Smooth muscle cell of the brain vasculature (primary cell): Measurements from ENCODE around the gene BAHCC1.

ENCODE experiments used
- DNase-seq: peaks from one replicate; pipeline ENCODE4 v3.0.0-alpha.2; 2012; ENCODE audit warnings: low read depth, low spot score

BAHCC1 gene

DNA sequence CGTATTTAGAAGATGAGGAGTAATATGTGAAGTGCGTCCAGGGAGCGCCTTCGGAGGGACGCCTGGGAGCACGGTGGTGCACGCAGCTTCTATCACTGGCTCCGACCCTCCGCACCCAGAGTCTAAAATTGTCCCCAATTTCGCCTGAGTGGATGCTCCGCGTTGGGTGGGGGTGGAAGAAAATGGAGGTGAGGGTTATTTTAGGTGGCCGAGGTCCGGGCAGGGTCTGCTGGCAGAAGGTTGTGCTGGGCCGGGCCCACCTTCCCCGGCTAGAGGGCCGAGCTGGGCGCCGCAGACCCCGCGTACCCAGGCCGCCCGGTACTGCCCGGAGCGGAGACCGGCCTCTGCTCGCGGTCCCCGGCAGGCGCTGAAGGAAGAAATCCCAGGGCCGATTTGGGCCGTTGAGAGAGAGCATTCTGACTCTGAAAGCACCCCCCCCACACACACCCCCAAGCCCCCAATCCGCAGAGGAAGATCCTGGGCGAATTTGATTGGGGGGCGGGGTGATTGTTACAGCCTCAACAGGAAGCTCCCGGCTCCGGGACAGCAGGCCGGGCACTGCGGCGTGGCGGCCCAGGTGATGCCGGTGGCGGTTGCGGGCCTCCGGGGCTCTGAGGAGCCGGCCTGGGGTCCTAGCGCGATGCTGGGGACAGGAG is 3.0 kb downstream of the BAHCC1 start:
- DNase-seq = no peak

DNA sequence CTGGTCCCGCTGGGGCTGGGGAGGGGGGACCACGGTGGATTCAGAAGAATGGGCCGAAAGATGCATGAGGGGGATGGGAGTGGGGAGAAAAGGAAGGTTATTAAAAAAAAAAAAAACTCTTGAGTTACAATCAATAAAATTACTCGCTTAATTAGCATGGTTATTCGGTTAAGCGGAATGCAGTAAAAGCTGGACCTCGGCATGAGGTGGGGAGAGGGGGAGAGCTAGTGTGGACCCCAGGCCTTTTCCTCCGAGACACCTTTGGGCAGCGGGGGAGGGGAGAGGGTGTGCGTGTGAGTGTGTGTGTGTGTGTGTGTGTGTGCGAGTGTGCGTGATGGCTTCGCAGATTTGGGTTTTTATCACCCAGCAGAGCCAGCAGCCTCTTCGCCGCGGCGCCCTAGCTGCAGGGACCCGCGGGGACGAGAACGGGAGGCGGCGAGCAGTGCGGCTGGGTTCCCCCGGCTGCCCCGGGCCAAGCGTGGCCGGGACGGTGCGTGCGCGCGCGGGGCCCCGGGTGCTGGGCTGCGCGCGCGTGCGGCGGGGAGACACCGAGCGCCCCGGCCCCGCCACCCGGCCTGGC is 3.7 kb downstream of the BAHCC1 start:
- DNase-seq = no peak

DNA sequence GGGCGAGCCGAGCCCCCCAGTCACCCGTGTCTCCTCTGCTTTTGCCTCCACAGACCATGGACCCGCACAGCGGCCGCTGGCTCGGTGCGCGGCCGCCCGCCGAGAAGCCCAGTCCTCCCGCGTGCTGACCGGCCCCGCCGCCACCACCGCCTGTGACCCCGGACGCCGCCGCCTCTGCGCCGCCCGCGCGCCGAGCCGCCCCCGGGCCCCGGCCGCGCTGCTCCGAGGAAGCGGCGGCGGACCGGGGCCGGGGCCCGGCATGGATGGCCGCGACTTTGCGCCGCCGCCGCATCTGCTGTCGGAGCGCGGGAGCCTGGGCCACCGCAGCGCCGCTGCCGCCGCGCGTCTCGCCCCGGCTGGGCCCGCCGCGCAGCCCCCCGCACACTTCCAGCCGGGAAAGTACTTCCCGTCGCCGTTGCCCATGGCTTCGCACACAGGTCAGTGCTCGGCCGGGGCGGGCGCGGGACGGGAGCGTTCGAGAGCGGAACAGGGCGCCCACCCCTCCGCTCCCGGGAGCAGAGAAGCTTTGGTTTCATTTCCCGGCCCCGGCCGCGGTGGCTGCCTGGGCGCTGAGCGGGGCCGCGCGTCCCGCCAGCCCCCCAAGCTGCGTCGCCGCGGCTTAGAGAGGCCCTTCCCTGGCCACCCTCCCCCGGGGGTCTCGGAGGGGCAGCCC is 4.4 kb downstream of the BAHCC1 start:
- DNase-seq = no peak

DNA sequence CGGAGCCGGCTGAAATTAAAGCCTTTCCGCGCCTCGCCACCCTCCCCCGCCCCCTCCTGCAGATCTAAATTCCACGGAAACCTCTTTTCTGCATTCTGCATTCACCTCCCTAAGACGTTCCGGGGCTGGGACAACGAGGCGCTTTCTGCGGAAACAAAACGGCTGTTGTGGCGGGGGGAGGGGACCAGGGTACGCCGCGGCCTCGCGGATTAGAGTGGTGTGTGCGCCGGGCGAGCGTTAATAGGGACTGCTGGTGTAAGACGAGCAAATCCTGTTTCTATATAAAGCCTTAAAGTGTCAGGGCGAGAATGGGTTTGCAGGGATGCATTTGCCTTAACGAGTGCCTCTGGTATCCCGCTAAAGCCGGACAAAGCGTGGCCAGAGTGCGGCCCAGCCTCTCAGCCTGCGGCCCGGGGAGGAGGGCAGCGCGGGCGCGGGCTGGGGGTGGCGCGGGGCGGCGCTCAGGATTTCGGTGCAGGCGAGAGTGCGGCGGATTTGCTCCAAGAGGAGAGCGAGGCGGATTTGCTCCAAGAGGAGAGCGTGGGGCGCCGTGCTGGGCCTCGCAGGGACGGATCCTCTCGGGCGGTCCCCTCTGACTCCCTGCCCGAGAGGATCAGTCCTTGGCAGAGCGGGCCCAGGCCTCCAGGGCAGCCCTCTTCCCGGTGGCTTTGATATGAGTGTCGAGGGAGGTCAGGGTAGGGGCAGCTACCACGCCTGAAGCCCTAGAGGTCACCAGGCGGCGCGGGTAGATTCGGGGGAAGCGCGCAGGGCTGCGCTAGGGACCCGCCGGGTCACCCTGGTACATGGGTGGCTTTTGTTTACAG is 5.1 kb downstream of the BAHCC1 start:
- DNase-seq = no peak

DNA sequence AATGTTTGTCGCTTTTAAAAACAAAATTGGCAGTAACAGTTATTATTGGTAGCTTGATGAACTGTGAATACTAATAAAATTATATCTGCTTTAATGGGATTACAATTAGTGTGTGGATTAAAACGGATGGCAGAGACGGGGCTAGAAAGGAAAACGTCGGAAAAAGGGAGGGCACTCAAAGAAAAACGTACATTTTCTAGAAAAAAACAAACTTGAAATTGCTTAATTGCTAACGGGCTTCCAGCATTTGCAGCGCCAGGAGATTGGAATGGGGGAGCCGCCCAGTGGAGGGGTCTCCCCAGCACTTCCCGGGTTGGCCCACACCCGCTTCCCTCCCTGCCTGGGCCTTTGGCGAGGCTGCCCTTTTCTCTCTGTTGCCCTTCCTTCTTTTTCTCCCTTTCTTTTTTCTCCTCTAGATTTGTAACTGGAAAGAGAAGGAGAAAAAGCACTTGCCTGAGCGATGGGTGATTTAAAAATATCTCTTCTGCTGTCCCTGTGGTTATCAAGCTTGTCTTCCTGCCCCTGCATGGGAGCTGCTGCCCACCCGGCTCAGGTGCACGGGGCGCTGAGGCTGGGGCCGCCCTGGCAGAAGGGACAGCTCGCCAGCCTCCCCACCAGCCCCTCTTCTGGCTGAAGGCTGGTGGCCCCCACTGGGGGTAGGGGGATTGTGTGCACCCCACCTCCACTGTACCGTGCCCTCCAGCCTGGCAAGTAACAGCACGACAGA is 5.9 kb downstream of the BAHCC1 start:
- no peak for DNase-seq

DNA sequence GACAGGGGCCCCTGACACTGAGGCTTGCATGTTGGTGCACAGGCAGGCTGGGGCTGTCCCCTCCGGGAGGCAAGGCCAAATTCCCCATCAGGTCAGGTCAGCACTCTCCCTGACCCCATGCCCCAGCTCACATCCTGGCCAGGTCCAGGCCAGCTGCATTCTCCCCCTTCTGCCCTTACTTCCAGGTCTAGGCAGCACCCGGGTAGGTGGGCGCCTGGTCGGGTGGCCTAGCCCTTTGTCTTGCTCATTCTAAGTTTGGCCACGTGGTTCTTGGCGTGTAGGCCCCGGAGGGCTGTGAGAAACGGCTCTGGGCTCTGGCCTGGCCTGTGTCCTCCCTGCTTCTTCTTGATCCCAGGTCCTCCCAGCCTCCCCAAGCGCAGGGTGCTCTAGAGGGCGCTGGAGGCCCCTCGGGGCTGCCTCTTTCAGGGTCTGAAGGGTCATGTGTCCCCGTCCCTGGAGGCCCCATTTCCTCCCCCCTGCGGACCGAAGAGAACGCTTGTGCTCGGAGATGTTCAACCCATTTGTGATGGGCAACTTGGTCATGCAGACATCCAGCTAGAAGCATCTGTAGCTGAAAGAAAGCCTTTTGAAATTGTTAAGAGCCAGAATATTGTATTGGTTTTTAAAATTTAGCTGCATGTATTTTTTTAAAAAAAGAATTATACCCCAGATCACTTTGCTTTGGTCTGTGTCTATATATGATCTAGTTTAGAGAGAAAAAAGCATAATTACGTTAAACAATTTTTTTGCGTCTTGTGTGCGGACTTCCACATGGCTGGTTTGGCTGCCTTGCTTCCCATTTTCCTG is 6.7 kb downstream of the BAHCC1 start:
- no peak for DNase-seq

DNA sequence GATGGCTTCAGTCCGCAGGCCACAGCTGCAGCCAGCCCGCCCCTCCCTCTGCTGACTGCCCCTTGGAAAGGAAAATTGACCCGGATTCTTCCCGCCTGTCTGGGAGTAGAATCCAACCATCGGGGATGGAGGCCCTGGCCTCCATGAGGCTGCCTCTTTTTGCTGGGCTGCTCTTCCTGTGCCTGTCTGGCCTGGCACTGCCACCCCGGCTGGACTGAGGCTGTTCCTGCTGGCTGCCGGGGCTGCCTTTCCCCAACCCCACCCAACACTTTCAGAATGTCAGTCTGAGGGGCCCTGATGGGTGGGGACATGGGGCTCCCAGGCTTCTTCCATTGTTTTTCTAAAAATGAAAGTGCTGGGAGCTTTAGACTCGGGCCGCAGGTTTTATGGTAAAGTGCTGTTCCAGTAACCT is 7.3 kb downstream of the BAHCC1 start:
- DNase-seq = no peak

DNA sequence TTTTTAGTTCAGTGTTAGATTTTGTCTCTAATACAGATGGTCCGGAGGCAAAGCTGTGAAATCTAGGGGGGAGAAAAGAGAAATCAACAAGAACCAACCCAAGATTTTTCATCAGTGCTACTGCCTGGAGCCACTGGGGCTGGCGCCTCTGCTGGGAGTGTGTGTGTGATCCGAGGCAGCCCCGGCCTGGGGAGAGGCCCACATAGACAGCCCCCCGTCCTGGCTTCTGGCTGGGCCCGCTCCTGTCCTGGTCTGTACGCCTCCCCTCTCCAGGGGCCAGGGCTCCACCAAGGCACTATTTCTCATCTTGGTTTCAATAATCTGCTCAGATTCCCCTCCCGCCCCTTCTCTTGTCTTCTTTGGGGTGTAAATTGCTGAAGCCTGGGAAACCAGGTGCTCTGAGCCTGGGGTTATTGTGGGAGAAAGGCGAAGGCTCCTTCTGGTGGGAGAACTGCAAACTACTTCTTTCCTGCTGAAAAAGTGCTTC is 7.8 kb downstream of the BAHCC1 start:
- no peak for DNase-seq

DNA sequence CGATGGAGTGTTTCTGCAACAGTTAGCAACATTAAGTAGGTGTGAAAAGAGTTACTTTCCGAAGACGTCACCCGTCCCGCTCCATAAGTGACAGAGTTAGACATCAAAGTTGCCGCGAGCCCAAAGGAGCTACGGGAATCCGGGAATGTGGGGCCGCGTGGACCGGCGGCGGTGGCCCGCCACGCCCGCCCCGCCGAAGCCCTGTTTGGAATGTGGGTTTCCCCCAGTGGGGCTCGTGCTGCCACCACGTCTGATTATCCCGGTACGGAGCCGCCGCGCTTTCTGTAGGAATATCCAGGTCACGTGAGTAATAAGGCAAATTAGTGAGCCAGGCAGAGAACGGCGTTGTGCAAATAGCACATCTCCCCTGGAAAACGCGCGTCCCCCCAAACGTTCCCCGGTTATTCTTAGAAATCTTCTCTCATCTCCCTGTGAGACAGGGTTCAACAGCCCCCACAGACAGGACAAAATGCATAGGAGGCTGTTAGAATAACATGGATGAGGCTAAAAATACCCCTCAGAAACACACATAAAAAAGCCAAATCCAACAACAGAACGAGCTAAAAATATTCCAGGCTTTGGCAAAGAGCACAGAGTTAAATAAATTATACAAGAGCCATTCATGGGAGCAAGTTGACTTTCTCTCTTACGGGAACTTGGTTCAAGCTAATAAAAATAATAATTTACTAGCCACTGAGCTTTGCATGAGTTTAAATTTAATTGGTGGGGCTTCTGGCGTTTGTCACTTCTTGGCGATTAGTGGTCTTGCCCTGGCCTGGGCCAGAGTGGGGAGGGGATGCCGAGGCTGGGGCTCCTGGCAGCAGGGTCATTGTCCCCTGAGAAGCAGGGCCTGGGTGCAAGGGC is 8.6 kb downstream of the BAHCC1 start:
- DNase-seq = no peak

DNA sequence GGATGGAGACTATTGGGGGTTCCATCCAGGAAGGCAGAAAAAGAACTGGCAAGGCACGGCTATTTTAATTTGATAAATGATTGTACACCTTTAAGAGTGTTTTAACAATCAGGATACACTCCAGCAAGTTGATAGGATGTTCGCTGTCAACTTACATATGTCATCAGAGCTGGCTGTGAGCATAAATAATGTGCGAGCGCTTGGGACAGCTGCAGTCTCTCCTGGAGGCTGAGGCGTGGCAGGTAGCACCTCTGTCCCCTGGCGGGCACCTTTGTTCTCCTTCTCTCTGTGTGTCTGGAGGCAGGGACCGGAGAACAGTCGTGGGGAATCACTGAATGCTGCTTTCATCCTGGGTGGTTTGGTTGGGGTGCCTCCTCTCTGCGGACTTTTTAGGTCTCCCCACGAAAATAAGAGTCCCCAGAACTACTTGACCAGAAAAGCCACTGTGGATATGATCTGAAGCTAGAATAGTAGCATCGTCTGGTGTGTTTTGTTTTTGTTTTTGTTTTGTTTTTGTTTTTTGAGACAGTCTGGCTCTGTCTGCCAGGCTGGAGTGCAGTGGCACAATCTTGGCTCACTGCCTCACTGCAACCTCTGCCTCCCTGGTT is 9.4 kb downstream of the BAHCC1 start:
- DNase-seq = no peak

DNA sequence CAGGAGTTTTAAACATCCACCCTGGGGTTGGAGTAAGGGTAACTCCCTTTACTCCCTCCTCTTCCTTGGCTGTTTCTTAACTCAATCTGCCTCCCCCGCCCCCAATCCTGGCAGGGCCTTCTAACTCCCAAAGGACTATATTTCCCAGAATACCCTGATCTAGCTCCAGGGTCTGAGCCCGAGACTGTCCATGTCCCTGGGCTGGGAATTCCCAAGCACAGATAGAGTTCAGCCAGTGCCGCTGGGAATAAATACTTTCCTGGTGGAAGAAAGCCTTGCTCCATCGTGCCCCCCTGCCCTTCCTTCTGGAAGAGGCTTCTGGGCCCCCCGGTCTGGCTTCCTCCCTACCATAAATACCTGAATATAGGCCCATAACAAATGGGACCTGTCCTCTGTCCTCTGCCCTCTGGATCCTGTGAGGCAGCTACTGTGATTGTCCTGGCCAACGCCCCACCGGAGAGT is 10.2 kb downstream of the BAHCC1 start:
- no peak for DNase-seq

DNA sequence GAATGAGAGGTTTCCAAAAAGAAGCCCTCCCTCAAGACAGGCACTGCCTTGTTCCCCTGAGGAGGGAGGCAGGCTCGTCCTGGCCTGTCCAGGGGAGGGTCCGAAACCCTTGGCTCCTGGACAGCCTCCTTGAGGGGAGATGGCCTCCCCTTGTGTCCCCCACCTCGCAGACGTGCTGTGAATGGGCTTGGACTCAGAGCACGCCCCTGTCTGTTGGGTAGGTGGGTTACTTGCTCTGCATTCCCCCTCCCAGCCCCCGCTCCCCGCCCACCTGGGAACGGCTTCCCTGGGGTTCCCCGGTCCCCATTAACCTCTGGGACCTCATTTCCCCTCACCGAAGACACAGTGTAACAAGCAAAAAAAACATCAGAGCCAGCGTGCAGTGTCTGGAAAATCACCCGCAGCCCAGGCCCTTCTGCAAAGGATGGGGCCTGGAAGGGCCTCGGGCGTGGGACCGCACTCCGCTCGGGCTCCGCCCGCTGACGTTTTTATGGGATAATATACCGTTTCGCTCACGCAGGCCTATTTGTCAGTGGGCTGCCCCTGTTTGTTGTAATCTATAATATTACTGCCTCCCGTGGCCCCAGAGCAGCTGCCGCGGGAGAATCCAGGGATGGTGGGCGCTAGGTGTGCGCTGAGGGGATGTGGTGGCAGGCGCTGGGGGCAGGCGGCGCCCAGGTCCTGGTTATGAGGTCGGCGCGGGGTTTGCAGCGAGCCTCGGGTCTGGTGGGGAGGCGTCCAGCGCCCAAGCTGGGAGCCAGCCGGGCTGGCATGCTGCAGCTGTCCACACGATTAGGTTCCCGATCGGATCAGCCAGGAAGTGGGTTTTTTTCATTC is 11.1 kb downstream of the BAHCC1 start:
- DNase-seq = no peak

DNA sequence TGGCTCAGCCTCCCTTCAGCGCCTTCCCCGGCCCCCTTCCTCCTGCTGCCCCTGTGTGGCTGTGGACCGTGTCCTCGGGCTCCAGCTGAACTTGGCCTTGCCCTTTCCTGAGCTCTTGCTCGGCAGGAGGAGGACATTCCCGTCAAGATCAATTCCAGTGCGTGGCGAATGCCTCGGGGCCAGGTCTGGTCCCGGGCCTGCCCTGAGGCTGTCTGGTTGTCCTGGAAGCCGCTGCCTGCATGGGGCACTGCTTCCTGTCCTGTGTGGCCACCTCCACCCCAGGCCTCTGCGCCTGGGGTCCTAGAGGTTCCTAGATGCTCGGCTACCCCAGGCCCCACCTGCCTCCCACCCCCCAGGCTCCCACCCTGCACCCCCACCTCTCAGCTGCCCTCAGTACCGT is 12.8 kb downstream of the BAHCC1 start:
- DNase-seq = no peak

DNA sequence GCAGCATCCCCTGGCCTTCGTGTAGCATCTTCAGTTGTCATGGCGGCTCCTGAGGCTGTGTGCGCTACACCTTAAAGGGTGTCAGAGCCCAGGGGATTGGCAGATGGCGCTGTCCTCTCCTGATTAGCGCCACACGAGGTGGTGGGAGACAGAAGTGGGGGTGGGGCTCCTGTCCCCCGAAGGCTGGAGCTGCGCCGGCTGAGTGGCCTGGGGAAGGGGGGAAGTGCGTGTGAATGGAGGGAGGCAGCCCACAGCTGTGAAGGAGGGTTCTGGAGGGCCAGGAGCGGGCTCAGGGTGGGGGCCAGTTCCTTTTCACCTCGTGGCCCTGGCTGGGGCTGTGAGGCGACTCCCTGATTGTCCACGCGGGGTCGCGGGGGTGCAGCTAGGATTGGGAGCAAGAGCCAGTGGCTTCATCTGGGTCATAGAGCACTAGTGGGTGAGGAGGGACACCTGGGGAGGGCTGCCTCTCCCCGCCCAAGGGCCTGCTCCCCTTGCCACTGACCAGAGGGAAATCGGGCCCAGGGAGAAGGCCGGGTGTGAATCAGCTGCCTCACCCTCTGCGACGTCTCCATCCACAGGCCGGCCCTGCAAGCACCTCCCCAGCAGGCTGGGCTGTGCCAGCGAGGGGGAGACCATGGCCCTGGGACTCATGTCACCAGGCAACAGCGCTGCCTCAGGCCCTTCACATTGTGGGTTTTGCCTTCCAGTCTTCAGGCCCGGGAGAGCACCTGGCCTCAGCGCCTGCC is 14.1 kb downstream of the BAHCC1 start:
- DNase-seq = no peak

DNA sequence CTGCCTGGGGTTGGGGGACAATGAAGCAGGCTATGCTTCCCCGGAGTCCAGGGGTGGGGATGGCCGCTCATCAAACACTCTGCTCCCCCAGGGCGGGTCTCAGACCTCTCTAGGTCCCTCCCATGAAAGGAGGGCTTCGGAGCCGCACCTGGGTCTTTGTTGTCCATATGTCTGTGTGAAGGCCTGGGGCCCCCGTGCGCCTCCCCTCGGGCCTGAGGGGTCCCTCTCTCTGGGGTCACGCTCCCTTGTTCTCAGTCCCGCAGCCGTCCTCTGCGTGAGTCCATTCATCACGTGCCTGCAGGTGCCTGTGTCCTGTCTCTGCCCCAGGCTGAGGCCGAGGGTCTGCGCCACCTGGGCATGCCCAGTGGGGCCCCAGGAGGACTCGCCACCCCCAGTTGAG is 15.6 kb downstream of the BAHCC1 start:
- no peak for DNase-seq

DNA sequence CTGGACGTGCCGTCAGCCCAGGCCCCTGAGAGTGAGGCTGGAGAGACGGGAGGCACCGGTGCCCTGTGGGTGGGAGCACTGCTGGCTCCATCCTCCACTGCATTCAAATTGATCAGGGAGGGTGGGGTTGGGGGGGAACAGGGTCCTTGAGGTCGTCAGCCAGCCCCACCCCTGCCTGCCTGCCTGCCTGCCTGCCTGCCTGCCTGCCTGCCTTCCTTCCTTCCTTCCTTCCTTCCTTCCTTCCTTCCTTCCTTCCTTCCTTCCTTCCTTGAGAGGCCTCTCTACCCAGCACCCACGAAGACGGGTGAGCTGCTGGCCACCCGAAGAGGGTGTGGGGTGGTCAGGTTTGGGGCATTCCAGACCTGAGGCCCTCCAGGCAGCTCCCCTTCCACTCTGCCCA is 16.0 kb downstream of the BAHCC1 start:
- DNase-seq = no peak

DNA sequence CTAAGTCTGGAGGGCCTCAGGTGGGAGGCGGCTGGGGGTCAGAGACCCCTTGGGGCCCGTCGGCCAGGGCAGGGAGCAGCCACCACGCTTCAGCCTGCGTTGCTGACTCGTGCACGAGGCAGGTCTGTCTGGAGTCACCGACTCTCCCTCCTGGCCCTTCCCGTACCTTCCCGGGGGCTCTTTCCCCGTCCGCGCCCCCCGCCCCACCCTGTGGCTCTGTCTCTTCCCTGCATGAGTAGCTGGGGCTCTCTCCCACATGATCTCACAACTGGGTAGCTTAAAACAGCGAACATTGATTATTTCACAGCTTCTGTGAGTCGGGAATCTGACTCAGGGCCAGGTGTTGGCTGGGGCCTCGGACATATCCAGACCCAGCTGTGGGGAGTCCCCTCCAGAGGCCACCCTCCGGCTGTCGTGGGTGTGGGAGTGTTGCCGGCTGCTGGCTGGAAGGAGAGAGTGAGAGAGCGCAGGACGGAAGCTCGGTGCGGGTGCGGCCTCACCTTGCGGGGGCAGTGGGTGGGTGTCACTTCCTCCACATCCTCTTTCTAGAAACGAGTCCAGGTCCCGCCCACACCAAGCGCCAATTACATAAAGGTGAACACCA is 17.3 kb downstream of the BAHCC1 start:
- DNase-seq = no peak
